GM18505 (cell line): Measurements from ENCODE around the gene C11orf52.
"Not testable (repeated sequence)": the region's sequence is repeated elsewhere in the genome, so short reads cannot be mapped to it uniquely, and the experiment has no call there.

Experiments
- ATAC-seq: cut with Tn5 transposase; IDR thresholded peaks from one replicate; pipeline ENCODE4 v1.9.1; 2021; ENCODE audit not compliant: unreplicated experiment
- POLR2A ChIP-seq: IDR thresholded peaks from 4 replicates; pipeline ENCODE4 v1.6.1; 2011; ENCODE audit warnings: borderline replicate concordance; ENCODE audit not compliant: insufficient read depth, insufficient read length; ENCODE audit errors: extremely low read depth

C11orf52 gene

DNA sequence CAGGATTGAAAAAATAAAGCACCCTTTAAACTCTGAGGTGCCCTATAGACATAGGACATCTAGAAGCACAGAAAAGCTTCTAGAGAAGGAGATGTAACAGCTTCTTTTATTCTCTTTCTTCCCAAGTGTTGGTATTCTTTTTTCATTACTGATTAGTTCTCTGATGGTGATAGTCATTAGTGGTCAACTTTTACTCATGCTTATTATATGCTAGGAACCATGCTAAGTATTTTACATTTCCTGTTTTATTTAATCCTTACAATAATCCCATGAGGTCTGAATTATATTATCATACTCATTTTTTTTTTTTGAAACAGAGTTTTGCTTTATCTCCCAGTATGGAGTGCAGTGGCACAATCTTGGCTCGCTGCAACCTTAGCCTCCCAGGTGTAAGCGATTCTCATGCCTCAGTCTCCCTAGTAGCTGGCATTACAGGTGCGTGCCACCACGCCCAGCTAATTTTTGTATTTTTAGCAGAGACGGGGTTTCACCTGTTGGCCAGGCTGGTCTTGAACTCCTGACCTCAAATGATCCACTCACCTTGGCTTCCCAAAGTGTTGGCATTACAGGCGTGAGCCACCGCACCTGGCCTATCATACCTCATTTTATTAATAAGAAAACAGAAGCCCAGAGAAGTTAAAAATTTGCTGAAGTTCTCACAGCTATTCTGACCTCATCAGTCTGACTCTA, 3.0 kb downstream of the C11orf52 start:
- TF ChIP-seq POLR2A, result no peak
- ATAC-seq, result no peak

DNA sequence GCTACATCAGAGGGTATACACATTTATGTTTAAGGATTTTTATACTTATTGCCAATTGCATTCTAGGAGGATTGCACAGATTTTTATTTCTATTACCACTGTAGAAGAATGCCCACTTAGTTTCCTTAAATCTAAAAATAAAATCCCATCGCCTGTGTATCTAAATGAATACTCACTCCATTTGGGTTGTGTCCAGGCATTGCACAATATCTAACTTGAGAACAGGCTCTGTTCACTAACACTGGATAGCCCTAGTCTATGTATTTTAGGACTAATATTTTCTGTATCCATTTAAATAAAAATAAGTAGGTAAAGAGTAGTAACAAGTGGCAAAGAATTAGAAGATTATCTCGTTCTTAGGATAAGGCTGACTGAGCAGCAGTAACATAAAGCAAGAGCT, 4.1 kb downstream of the C11orf52 start:
- no peak for ATAC-seq
- TF ChIP-seq POLR2A, result no peak

- no peak for ATAC-seq
- TF ChIP-seq POLR2A, result no peak
These were observed 4.7 kb downstream of the C11orf52 start for GRCh38 chr11:111923351-111923788.

- TF ChIP-seq POLR2A, result no peak
- no peak for ATAC-seq
These were observed 5.2 kb downstream of the C11orf52 start for GRCh38 chr11:111923951-111924350.

GRCh38 chr11:111925953-111926352, 7.2 kb downstream of the C11orf52 start:
- TF ChIP-seq POLR2A, result no peak
- ATAC-seq, result no peak

- ATAC-seq, result peak; percentile 89
These were observed 8.0 kb downstream of the C11orf52 start for GRCh38 chr11:111926505-111927391.

GRCh38 chr11:111930472-111930871, 11.8 kb downstream of the C11orf52 start:
- ATAC-seq, result no peak
- TF ChIP-seq POLR2A, result no peak

More at GRCh38 chr11:111926505-111927391, 8.0 kb downstream of the C11orf52 start:
- peak; percentile 75 for TF ChIP-seq POLR2A

DNA sequence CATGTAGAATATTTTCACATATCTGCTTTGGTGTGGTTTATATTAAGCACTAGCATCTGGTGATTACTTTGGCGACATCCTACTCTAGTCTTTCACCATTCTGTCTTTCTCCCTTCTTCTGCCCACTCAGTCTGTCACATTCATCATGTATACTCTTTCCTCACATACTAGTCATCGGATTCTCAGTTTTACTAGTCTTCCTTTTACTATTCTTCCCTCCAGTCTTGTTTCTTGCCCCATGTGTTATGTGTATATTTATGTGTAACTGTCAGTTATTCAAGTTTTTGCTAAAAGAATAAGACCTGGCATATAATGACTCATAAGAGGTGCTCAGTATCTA, 13.9 kb downstream of the C11orf52 start:
- no peak for TF ChIP-seq POLR2A
- no peak for ATAC-seq

DNA sequence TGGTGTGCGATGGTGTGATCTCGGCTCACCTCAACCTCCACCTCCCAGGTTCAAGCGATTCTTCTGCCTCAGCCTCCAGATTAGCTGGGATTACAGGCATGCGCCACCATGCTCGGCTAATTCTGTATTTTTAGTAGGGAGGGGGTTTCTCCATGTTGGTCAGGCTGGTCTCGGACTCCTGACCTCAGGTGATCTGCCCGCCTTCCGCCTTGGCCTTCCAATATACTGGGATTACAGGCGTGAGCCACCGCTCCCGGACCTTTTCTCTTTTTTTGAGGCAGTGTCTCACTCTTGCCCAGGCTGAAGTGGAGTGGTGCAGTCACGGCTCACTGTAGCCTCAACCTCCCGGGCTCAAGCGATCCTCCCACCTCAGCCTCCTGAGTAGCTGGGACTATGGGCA, 14.5 kb downstream of the C11orf52 start:
- ATAC-seq, result not testable (repeated sequence)

GRCh38 chr11:111933872-111934271, 15.2 kb downstream of the C11orf52 start:
- no peak for TF ChIP-seq POLR2A
- ATAC-seq, result no peak

GRCh38 chr11:111934306-111934705, 15.6 kb downstream of the C11orf52 start:
- ATAC-seq, result no peak
- TF ChIP-seq POLR2A, result no peak

- ATAC-seq, result no peak
- TF ChIP-seq POLR2A, result no peak
These were observed 16.8 kb downstream of the C11orf52 start for GRCh38 chr11:111935317-111936039.

DNA sequence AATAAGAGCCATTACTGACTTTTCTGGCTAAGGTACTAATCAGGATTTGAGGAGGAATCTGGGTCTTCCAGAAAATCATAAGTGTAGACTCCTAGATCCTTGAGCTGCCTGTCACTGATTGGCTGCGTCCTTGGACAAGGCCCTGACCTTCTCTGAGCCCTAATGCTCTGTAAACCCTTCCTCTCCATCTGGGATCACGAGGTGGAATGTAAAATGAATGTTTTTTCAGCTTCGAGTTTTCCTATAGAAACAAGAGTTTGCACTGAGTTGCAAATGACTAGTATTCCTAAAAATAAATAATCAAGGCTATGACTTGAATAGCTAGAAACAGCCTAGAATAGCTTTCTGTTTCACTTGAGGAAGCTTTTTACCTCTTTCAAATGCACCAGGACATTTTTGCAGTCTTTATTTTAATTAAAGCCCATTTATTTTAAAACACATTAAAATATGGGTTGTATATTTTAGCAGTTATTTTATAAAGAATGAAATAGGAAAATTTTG, 17.4 kb downstream of the C11orf52 start:
- TF ChIP-seq POLR2A, result no peak
- no peak for ATAC-seq

DNA sequence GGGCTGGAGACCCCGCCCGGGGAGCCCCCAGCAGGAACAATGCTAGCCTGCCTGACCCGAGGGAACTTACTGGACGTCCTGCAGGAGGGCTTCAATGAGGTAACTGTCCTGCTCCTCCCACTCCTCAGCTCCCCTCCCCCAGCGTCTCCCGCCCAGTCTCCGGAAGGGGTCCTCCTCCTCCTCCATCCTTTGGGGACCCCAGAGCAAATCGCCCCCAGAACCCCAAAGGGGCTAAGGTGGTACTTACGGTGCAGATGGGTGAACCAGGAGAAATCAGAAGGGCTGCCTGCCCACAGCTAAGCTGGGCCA, 18.7 kb downstream of the C11orf52 start:
- TF ChIP-seq POLR2A, result no peak
- no peak for ATAC-seq

- ATAC-seq, result no peak
- TF ChIP-seq POLR2A, result no peak
These were observed 19.1 kb downstream of the C11orf52 start for GRCh38 chr11:111937844-111938243.
